Measurements from ENCODE around the gene TLCD5.

GRCh38 chr11:120281143-120281795 is 43.8 kb upstream of the TLCD5 start:
- TF ChIP-seq CTCF (IDR thresholded peaks at IDR 0.05), result no peak
- no peak for TF ChIP-seq EZH2 (IDR thresholded peaks at IDR 0.05; ENCODE audit: borderline replicate concordance, insufficient read depth, low read depth, low read length, poor library complexity, severe bottlenecking)

Data from B cell (primary cell).